ENCODE data around the gene BCL2L13. TPM values are rescaled to one million over a fixed set of nuclear protein-coding genes. Genes with fewer than 3 reads are reported as not detected.

Gene BCL2L13
- total RNA-seq, 1 experiment from 2014 or later: 38.1 TPM

DNA sequence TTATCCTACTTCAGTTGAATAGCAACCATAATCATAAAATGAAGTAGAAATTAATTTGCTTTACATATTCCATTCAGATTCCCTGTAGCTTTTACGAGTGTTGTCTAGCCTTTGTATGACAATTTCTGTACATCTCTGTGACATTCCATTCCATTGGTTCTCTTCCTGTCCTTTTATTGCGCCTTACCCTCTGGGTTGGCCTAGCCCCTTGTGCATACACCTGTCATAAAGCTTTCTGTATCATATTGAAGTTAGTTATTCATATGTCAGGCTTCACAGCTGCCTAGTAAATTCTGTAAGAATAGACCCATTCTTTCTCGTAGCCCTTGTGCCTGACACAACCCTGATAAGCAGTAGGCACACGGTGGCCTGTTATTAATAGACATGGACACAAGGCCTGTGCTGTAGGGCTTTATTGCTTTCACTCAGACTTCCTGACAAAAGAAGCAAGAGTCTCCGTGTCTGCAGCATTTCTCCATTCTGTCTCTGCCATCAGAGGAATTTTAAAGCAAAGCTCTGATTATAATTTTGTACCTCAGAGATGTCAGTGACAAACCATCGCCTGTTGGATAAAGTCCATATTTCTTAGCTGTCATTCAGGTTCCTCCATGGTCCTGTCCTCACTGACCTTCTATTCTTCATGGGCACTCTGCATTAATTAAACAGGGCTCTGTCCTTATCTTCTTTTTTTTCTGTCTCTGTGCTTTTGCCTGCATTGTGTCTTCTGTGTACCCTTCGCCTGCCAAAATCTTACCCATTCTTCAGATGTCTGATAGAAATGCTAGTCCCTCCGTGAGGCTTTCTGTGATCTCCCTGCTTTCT, 86.3 kb downstream of the BCL2L13 start:
- H3K27me3 Mint-ChIP-seq (ENCODE audit: low read depth): no peaks in the 10 kb centered on the region
- H3K4me1 Mint-ChIP-seq: no peaks in the 10 kb centered on the region
- CTCF ChIA-PET: interaction anchor here (1.1 kb wide), 1 partner anchor 45 kb away, joined by 3 read pairs; no protein-coding TSS in a partner anchor
- POLR2A ChIA-PET: interaction anchor here (0.6 kb wide), 2 partner anchors 74 to 372 kb away, joined by 3 to 8 read pairs; no protein-coding TSS in a partner anchor
- no peak overlapping the region for H3K4me3 Mint-ChIP-seq
- ATAC-seq (no peak), DNase-seq (ENCODE audit: low spot score) (no peak)
- no peak overlapping the region for H3K27ac Mint-ChIP-seq
- TF ChIP-seq FOXK1 (CRISPR knock-in tag; IDR thresholded peaks at IDR 0.05): no peak
- H3K36me3 Mint-ChIP-seq: peaks cover 12% of the 10 kb centered on the region
- no peaks in the 10 kb centered on the region for H3K9me3 Mint-ChIP-seq

DNA sequence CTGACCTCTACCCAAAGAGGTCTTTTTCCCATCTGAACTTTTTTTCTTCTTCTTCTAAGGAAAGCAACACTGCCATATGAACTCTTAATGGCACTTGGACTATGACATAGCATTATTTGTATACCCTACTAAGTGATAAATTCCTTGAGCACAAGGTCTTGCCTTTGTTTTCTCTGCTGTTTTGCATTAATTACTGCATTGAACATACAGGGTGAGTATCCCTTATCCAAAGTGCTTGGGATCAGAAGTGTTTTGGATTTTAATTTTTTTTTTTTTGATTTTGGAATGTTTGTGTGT, 86.9 kb downstream of the BCL2L13 start:
- ChIA-PET POLR2A (interaction anchor here (0.6 kb wide), 2 partner anchors 73 to 371 kb away, joined by 3 to 8 read pairs; no protein-coding TSS in a partner anchor), CTCF (interaction anchor here (0.7 kb wide), 1 partner anchor 205 kb away, joined by 3 read pairs; no protein-coding TSS in a partner anchor)
- ATAC-seq: no peak

DNA sequence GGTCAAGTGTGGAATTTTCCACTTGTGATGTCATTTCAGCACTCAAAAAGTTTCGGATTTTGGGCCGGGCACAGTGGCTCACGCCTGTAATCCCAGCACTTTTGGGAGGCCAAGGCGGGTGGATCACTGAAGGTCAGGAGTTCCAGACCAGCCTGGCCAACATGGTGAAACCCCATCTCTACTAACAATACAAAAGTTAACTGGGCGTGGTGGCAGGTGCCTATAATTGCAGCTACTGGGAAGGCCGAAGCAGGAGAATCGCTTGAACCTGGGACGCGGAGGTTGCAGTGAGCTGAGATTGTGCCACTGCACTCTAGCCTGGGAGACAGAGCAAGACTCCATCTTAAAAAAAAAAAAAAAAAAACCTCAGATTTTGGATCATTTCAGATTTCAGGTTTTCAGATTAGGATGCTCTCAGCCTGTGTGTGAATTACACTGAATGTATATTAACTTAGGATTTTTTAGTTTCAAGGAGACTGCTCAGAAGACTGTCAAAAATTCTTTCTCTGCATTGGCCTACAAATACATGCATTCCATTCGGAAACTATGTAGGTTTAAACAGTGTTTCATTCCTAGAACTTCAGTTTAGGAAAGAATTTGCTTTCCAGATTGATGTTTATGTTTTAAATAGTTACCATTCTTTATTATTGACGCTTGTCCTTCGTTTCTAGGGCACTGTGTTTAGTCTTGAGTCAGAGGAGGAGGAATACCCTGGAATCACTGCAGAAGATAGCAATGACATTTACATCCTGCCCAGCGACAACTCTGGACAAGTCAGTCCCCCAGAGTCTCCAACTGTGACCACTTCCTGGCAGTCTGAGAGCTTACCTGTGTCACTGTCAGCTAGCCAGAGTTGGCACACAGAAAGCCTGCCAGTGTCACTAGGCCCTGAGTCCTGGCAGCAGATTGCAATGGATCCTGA, 87.7 kb downstream of the BCL2L13 start:
- CTCF ChIA-PET: interaction anchor here (0.5 to 2.4 kb wide), 7 partner anchors 17 to 651 kb away, joined by 3 to 12 read pairs (median 3); no protein-coding TSS in a partner anchor
- H3K4me1 Mint-ChIP-seq: no peaks in the 10 kb centered on the region
- no peak for DNase-seq (ENCODE audit: low spot score)
- no peak for ATAC-seq
- H3K36me3 Mint-ChIP-seq: peaks cover 21% of the 10 kb centered on the region
- TF ChIP-seq ZNF121 (CRISPR knock-in tag; IDR thresholded peaks at IDR 0.05) (no peak), TEAD1 (CRISPR knock-in tag; IDR thresholded peaks at IDR 0.05) (no peak), RELA (CRISPR knock-in tag; IDR thresholded peaks at IDR 0.05; ENCODE audit: borderline replicate concordance) (no peak), ZNF671 (CRISPR knock-in tag; IDR thresholded peaks at IDR 0.05) (no peak), SP1 (CRISPR knock-in tag; conservative IDR thresholded peaks at IDR 0.05) (no peak)
- TF ChIP-seq, protein P1, sequence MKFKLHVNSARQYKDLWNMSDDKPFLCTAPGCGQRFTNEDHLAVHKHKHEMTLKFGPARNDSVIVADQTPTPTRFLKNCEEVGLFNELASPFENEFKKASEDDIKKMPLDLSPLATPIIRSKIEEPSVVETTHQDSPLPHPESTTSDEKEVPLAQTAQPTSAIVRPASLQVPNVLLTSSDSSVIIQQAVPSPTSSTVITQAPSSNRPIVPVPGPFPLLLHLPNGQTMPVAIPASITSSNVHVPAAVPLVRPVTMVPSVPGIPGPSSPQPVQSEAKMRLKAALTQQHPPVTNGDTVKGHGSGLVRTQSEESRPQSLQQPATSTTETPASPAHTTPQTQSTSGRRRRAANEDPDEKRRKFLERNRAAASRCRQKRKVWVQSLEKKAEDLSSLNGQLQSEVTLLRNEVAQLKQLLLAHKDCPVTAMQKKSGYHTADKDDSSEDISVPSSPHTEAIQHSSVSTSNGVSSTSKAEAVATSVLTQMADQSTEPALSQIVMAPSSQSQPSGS (CRISPR knock-in tag; IDR thresholded peaks at IDR 0.05; ENCODE audit: borderline replicate concordance, low read depth): no peak
- TF ChIP-seq, protein P2, sequence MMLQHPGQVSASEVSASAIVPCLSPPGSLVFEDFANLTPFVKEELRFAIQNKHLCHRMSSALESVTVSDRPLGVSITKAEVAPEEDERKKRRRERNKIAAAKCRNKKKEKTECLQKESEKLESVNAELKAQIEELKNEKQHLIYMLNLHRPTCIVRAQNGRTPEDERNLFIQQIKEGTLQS (CRISPR knock-in tag; conservative IDR thresholded peaks at IDR 0.05): no peak
- TF ChIP-seq, protein P3, sequence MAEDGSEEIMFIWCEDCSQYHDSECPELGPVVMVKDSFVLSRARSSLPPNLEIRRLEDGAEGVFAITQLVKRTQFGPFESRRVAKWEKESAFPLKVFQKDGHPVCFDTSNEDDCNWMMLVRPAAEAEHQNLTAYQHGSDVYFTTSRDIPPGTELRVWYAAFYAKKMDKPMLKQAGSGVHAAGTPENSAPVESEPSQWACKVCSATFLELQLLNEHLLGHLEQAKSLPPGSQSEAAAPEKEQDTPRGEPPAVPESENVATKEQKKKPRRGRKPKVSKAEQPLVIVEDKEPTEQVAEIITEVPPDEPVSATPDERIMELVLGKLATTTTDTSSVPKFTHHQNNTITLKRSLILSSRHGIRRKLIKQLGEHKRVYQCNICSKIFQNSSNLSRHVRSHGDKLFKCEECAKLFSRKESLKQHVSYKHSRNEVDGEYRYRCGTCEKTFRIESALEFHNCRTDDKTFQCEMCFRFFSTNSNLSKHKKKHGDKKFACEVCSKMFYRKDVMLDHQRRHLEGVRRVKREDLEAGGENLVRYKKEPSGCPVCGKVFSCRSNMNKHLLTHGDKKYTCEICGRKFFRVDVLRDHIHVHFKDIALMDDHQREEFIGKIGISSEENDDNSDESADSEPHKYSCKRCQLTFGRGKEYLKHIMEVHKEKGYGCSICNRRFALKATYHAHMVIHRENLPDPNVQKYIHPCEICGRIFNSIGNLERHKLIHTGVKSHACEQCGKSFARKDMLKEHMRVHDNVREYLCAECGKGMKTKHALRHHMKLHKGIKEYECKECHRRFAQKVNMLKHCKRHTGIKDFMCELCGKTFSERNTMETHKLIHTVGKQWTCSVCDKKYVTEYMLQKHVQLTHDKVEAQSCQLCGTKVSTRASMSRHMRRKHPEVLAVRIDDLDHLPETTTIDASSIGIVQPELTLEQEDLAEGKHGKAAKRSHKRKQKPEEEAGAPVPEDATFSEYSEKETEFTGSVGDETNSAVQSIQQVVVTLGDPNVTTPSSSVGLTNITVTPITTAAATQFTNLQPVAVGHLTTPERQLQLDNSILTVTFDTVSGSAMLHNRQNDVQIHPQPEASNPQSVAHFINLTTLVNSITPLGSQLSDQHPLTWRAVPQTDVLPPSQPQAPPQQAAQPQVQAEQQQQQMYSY (CRISPR knock-in tag; IDR thresholded peaks at IDR 0.05): no peak
- TF ChIP-seq, protein P4, sequence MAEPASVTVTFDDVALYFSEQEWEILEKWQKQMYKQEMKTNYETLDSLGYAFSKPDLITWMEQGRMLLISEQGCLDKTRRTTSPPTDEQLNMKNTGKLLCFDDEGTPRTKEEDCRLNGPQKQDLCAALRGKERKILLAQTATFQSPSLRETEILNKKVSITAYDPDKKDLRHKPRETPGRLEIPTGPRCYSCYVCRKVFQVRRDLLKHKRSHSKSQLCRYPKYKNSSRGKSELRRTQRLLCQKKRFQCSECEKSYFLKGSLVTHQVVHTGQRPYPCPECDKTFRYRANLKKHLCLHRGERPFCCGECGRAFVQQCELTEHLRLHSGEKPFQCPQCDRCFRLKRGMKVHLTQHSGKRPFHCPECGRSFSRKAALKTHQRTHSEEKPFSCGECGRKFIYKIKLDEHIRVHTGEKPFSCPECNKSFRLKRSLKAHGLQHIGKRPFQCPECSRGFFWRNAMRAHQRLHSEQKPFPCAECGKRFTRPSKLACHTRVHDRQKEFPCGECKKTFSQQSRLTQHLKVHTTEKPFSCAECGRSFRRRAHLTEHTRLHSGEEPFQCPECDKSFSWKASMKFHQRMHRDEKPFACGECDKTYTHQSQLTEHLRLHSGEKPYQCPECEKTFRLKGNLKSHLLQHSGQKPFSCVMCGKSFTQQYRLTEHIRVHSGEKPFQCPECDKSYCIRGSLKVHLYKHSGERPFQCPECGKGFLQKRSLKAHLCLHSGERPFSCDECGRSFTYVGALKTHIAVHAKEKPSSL (CRISPR knock-in tag; conservative IDR thresholded peaks at IDR 0.05): no peak
- no peaks in the 10 kb centered on the region for H3K27me3 Mint-ChIP-seq (ENCODE audit: low read depth)
- POLR2A ChIA-PET: no interaction called here
- H3K27ac Mint-ChIP-seq: peak overlapping the region; percentile 30; the same call in 1 of the 2 replicates
- H3K9me3 Mint-ChIP-seq: no peaks in the 10 kb centered on the region
- no peak overlapping the region for H3K4me3 Mint-ChIP-seq

More for the DNA sequence above, 86.9 kb downstream of the BCL2L13 start:
- no peak for DNase-seq (ENCODE audit: low spot score)
- Mint-ChIP-seq H3K36me3 (peaks cover 17% of the 10 kb centered on the region), H3K27ac (no peak overlapping the region), H3K9me3 (no peaks in the 10 kb centered on the region), H3K27me3 (ENCODE audit: low read depth) (no peaks in the 10 kb centered on the region), H3K4me3 (no peak overlapping the region), H3K4me1 (no peaks in the 10 kb centered on the region)
- TF ChIP-seq FOXP1 (CRISPR knock-in tag; IDR thresholded peaks at IDR 0.05; ENCODE audit: borderline replicate concordance): no peak
